ENCODE measurements around the gene SETD2. TPM values are rescaled to one million over a fixed set of nuclear protein-coding genes. Genes with fewer than 3 reads are reported as not detected.
"Not testable (repeated sequence)": the region's sequence is repeated elsewhere in the genome, so short reads cannot be mapped to it uniquely, and the experiment has no call there.

SETD2 gene
- total RNA-seq: 71.4 and 73.9 TPM in 2 replicates
- long read RNA-seq, partial matches to known transcripts: 25 of 73 reads
- long read RNA-seq, other reads (novel, unspliced or antisense): 48 of 73 reads

DNA sequence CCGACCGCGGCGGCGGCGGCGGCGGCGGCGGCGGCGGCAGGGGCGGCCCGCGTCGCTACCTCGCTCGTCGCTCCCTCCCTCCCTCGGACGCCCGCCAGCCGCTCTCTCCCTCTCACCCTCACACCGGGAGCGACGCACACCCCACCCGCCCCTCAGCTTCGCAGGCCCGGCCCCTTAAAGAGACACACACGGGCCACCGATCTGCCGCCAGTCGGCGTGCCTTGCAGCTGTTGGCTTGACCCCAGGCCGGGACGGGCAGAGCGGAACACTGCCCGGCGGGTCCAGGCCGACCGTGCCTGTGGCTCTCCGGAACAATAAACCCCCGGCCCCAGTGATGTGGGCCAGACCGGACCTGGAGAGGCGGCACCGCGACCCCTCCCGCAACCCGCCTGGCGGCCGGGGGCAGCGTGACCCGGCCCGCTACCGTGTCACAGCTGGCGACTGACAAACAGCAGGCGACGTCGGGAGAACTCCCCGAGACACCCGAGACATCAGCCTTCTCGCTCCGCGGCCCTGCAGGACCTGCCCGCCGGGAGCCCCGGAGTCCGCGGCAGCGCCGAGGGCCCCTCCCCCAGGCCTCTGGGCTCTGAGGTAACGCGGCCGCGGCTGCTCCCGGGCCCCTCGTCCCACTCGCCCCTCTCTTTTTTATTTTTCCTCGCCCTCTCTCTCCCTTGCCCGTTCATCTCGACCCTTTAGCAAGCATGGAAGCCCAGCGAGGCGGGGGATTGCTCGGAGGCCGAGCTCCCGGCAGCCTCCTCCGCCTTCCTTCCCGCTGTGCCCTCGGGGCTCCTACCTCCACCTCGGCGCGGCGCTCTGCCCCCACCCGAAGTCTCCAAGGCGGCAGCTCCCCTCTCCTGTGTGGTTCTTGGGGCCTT lies at the start of gene SETD2:
Gene SETD2, minus strand, starts transcription at position 107 of the 875 bp plus-strand sequence. CDS start 189 bp downstream, outside the sequence.
- TF ChIP-seq, protein P1, sequence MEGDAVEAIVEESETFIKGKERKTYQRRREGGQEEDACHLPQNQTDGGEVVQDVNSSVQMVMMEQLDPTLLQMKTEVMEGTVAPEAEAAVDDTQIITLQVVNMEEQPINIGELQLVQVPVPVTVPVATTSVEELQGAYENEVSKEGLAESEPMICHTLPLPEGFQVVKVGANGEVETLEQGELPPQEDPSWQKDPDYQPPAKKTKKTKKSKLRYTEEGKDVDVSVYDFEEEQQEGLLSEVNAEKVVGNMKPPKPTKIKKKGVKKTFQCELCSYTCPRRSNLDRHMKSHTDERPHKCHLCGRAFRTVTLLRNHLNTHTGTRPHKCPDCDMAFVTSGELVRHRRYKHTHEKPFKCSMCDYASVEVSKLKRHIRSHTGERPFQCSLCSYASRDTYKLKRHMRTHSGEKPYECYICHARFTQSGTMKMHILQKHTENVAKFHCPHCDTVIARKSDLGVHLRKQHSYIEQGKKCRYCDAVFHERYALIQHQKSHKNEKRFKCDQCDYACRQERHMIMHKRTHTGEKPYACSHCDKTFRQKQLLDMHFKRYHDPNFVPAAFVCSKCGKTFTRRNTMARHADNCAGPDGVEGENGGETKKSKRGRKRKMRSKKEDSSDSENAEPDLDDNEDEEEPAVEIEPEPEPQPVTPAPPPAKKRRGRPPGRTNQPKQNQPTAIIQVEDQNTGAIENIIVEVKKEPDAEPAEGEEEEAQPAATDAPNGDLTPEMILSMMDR (IDR thresholded peaks at IDR 0.05; ENCODE audit: unreplicated experiment): peak; percentile 35
- H3K36me3 Mint-ChIP-seq (ENCODE audit: insufficient read depth): peaks cover 2% of the 10 kb centered on the region
- peak; percentile 80 for DNase-seq (ENCODE audit: low spot score, unreplicated experiment)

GRCh38 chr3:47210863-47211405 lies 47.0 kb upstream of the SETD2 start:
- Mint-ChIP-seq H3K27ac (no peak overlapping the region), H3K27me3 (no peaks in the 10 kb centered on the region), H3K9me3 (ENCODE audit: low read depth) (no peaks in the 10 kb centered on the region), H3K36me3 (ENCODE audit: insufficient read depth) (no peaks in the 10 kb centered on the region), H3K4me3 (ENCODE audit: low read depth) (no peak overlapping the region), H3K4me1 (ENCODE audit: low read depth) (peaks cover 1% of the 10 kb centered on the region)
- TF ChIP-seq, protein P1 (IDR thresholded peaks at IDR 0.05; ENCODE audit: unreplicated experiment): no peak
- no peak for DNase-seq (ENCODE audit: low spot score, unreplicated experiment)

More for the DNA sequence above, at the start of gene SETD2:
- Mint-ChIP-seq H3K4me1 (ENCODE audit: low read depth) (peaks cover 32% of the 10 kb centered on the region), H3K4me3 (ENCODE audit: low read depth) (peak within 1 kb of the TSS; percentile 91), H3K27ac (peak within 1 kb of the TSS; percentile 99), H3K9me3 (ENCODE audit: low read depth) (no peaks in the 10 kb centered on the region), H3K27me3 (no peaks in the 10 kb centered on the region)

DNA sequence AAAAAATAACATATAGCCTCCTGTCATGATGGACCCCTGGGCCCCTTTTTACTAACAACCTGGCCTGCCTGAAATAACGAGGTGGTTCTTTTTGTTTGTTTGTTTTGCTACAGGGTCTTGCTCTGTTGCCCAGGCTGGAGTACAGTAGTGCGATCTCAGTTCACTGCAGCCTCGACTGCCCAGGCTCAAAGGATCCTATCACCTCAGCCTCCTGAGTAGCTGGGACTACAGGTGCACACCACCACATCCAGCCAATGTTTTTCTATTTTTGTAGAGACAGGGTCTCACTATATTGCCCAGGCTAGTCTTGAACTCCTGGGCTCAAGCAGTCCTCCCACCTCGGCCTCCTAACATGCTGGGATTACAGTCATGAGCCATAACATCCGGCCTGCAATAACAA lies 42.1 kb upstream of the SETD2 start:
- not testable (repeated sequence) for DNase-seq (ENCODE audit: low spot score, unreplicated experiment); H3K4me1 Mint-ChIP-seq (ENCODE audit: low read depth); H3K4me3 Mint-ChIP-seq (ENCODE audit: low read depth); H3K27ac Mint-ChIP-seq; H3K36me3 Mint-ChIP-seq (ENCODE audit: insufficient read depth); H3K27me3 Mint-ChIP-seq; H3K9me3 Mint-ChIP-seq (ENCODE audit: low read depth)

GRCh38 chr3:47204875-47205274 lies 41.0 kb upstream of the SETD2 start:
- Mint-ChIP-seq H3K9me3 (ENCODE audit: low read depth) (no peaks in the 10 kb centered on the region), H3K4me1 (ENCODE audit: low read depth) (no peaks in the 10 kb centered on the region), H3K4me3 (ENCODE audit: low read depth) (no peak overlapping the region), H3K27ac (no peak overlapping the region), H3K36me3 (ENCODE audit: insufficient read depth) (no peaks in the 10 kb centered on the region), H3K27me3 (no peaks in the 10 kb centered on the region)
- no peak for DNase-seq (ENCODE audit: low spot score, unreplicated experiment)
- TF ChIP-seq, protein P1 (IDR thresholded peaks at IDR 0.05; ENCODE audit: unreplicated experiment): no peak

- H3K4me1 Mint-ChIP-seq (ENCODE audit: low read depth): no peaks in the 10 kb centered on the region
- TF ChIP-seq, protein P1 (IDR thresholded peaks at IDR 0.05; ENCODE audit: unreplicated experiment): no peak
- no peak overlapping the region for H3K27ac Mint-ChIP-seq
- no peaks in the 10 kb centered on the region for H3K27me3 Mint-ChIP-seq
- no peak for DNase-seq (ENCODE audit: low spot score, unreplicated experiment)
- no peaks in the 10 kb centered on the region for H3K36me3 Mint-ChIP-seq (ENCODE audit: insufficient read depth)
- no peak overlapping the region for H3K4me3 Mint-ChIP-seq (ENCODE audit: low read depth)
- no peaks in the 10 kb centered on the region for H3K9me3 Mint-ChIP-seq (ENCODE audit: low read depth)
Measured at GRCh38 chr3:47202542-47202941, 38.6 kb upstream of the SETD2 start.
